Endodermal cell (in vitro differentiated cells): ENCODE data around the gene CLDND2. TPM values are rescaled to one million over a fixed set of nuclear protein-coding genes. Genes with fewer than 3 reads are reported as not detected.
"Not testable (repeated sequence)": the region's sequence is repeated elsewhere in the genome, so short reads cannot be mapped to it uniquely, and the experiment has no call there.

Experiments
- DNase-seq: peaks from one replicate; pipeline ENCODE4 v3.0.0-alpha.2; 2017
- H3K27ac ChIP-seq: 2 replicates; pipeline ENCODE4 v1.5.1; 2013; ENCODE audit warnings: mild to moderate bottlenecking, low read depth, low read length, moderate library complexity
- H3K27me3 ChIP-seq: 2 replicates; pipeline ENCODE4 v1.6.1; 2013; ENCODE audit warnings: mild to moderate bottlenecking, low read length, moderate library complexity; ENCODE audit not compliant: insufficient read depth, control insufficient read depth, poor library complexity, severe bottlenecking
- H3K36me3 ChIP-seq: 2 replicates; pipeline ENCODE4 v1.7.0; 2013; ENCODE audit warnings: mild to moderate bottlenecking, low read length, moderate library complexity; ENCODE audit not compliant: control insufficient read depth, insufficient read depth
- H3K4me1 ChIP-seq: one replicate; pipeline ENCODE4 v1.7.0; 2013; ENCODE audit warnings: low read length; ENCODE audit not compliant: control insufficient read depth, insufficient read depth
- H3K4me3 ChIP-seq: 2 replicates; pipeline ENCODE4 v1.5.1; 2013; ENCODE audit warnings: mild to moderate bottlenecking, low read length, moderate library complexity
- H3K9ac ChIP-seq: 2 replicates; pipeline ENCODE4 v1.6.1; 2013; ENCODE audit warnings: mild to moderate bottlenecking, low read length, moderate library complexity; ENCODE audit not compliant: poor library complexity, severe bottlenecking; ENCODE audit errors: extremely low read depth
- H3K9me3 ChIP-seq: 2 replicates; pipeline ENCODE4 v1.6.1; 2013; ENCODE audit warnings: mild to moderate bottlenecking, low read length, moderate library complexity; ENCODE audit not compliant: control insufficient read depth
- H3K27ac Mint-ChIP-seq: 2 replicates; pipeline ENCODE4 v1.8.0; 2020; ENCODE audit warnings: mixed read lengths
- H3K27me3 Mint-ChIP-seq: 2 replicates; pipeline ENCODE4 v1.8.0; 2021; ENCODE audit warnings: mild to moderate bottlenecking, mixed read lengths; ENCODE audit not compliant: insufficient read depth
- H3K36me3 Mint-ChIP-seq: 2 replicates; pipeline ENCODE4 v1.8.0; 2020; ENCODE audit warnings: low read depth, mixed read lengths
- H3K4me1 Mint-ChIP-seq: 2 replicates; pipeline ENCODE4 v1.8.0; 2020; ENCODE audit warnings: mixed read lengths
- H3K4me3 Mint-ChIP-seq: 2 replicates; pipeline ENCODE4 v1.8.0; 2020; ENCODE audit warnings: mild to moderate bottlenecking, moderate library complexity, mixed read lengths
- H3K9me3 Mint-ChIP-seq: 2 replicates; pipeline ENCODE4 v1.8.0; 2020; ENCODE audit warnings: mild to moderate bottlenecking, mixed read lengths
- CTCF ChIP-seq: fragments of 200-600 bp; sonication (generic); conservative IDR thresholded peaks from 2 replicates; pipeline ENCODE4 v1.5.0; 2021; ENCODE audit warnings: antibody characterized with exemption, mild to moderate bottlenecking
- WGBS, 2 experiments: methylation state at CpG; one replicate each; pipeline versions ENCODE4 v1.1.5 to v1.1.7; 2013; ENCODE audit warnings: missing lambda C conversion rate in 2 of 2, mixed read lengths in 1 of 2; ENCODE audit not compliant: insufficient coverage in 1 of 2, insufficient read length in 1 of 2; 5-methylcytosine and 5-hydroxymethylcytosine counted together
- total RNA-seq, 2 donors: library from RNA; stranded (reverse); fragmentation: NEBNext Ultra II Directional in 1 of 2; extraction: Animal tissue kit (Norgen Biotek cat#: 25700) in 1 of 2; gene quantifications; 2 replicates in 1 of 2; 3 replicates in 1 of 2; pipeline ENCODE4 v1.2.1, GENCODE V29; 2021

The CLDND2 gene
- total RNA-seq, 2 donors from 2014 or later = 1.3 to 2.5 TPM

- peak overlapping the region; percentile 23 for H3K4me3 ChIP-seq
- no peak for DNase-seq
- no peaks in the 10 kb centered on the region for H3K27me3 Mint-ChIP-seq
- H3K4me1 ChIP-seq = no peaks in the 10 kb centered on the region
- peaks cover 53% of the 10 kb centered on the region for H3K9me3 Mint-ChIP-seq
- peaks cover 27% of the 10 kb centered on the region for H3K9me3 ChIP-seq
- 88 to 91% methylated on average over 6 to 9 of the region's 9 CpGs for WGBS, 2 experiments
- no peaks in the 10 kb centered on the region for H3K4me1 Mint-ChIP-seq
- no peaks in the 10 kb centered on the region for H3K27me3 ChIP-seq
- TF ChIP-seq CTCF = no peak
- H3K27ac ChIP-seq = no peak overlapping the region
- peaks cover 30% of the 10 kb centered on the region for H3K36me3 Mint-ChIP-seq
- H3K27ac Mint-ChIP-seq = no peak overlapping the region
- H3K36me3 ChIP-seq = no peaks in the 10 kb centered on the region
- H3K9ac ChIP-seq = no peak overlapping the region
- no peak overlapping the region for H3K4me3 Mint-ChIP-seq
Measured at GRCh38 chr19:51402117-51402516, 33.3 kb upstream of the CLDND2 start.

- H3K27ac ChIP-seq, H3K4me1 Mint-ChIP-seq, H3K36me3 ChIP-seq, H3K27ac Mint-ChIP-seq, H3K4me3 ChIP-seq, H3K9ac ChIP-seq, H3K27me3 ChIP-seq, H3K4me1 ChIP-seq, H3K4me3 Mint-ChIP-seq, H3K27me3 Mint-ChIP-seq, DNase-seq: not testable (repeated sequence)
- Mint-ChIP-seq H3K9me3 (peaks cover 45% of the 10 kb centered on the region), H3K36me3 (peaks cover 26% of the 10 kb centered on the region)
- peaks cover 27% of the 10 kb centered on the region for H3K9me3 ChIP-seq
- 90 to 94% methylated on average over 4 to 7 of the region's 7 CpGs for WGBS, 2 experiments
Measured at GRCh38 chr19:51399936-51400335, 31.1 kb upstream of the CLDND2 start.

DNA sequence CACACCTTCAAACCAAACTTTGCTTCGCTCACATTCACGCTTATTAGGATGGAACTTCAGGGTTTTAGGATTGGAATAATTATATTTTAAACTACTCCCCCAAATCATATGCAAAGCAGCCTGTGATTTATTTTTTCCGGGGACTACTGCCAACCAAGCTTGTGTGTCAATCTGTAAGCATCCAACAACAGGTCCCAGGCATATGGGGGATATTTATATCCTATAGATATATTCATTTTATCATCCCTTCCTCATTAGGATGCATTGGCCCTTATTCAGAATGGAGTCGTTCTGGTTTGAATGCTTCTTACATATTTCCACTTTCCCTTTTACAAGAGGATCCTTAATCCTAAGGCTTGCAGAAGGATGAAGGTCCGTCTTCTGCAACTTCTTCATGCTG, 30.4 kb upstream of the CLDND2 start:
- no peak overlapping the region for H3K9ac ChIP-seq
- H3K9me3 Mint-ChIP-seq = peaks cover 43% of the 10 kb centered on the region
- H3K4me1 ChIP-seq = no peaks in the 10 kb centered on the region
- H3K4me3 ChIP-seq = no peak overlapping the region
- H3K27ac Mint-ChIP-seq = no peak overlapping the region
- peaks cover 27% of the 10 kb centered on the region for H3K9me3 ChIP-seq
- H3K27ac ChIP-seq = no peak overlapping the region
- DNase-seq = no peak
- no peaks in the 10 kb centered on the region for H3K27me3 ChIP-seq
- H3K4me3 Mint-ChIP-seq = no peak overlapping the region
- TF ChIP-seq CTCF = no peak
- H3K36me3 Mint-ChIP-seq = peaks cover 21% of the 10 kb centered on the region
- no peaks in the 10 kb centered on the region for H3K4me1 Mint-ChIP-seq
- H3K36me3 ChIP-seq = no peaks in the 10 kb centered on the region
- WGBS, 2 experiments = 85 to 100% methylated on average over 1 to 3 of the region's 5 CpGs
- no peaks in the 10 kb centered on the region for H3K27me3 Mint-ChIP-seq

GRCh38 chr19:51398096-51398704, 29.4 kb upstream of the CLDND2 start:
- Mint-ChIP-seq H3K27ac (no peak overlapping the region), H3K27me3 (no peaks in the 10 kb centered on the region), H3K9me3 (peaks cover 33% of the 10 kb centered on the region), H3K4me1 (peaks cover 5% of the 10 kb centered on the region), H3K36me3 (peaks cover 14% of the 10 kb centered on the region), H3K4me3 (no peak overlapping the region)
- H3K4me1 ChIP-seq = peaks cover 2% of the 10 kb centered on the region
- DNase-seq = no peak
- H3K36me3 ChIP-seq = no peaks in the 10 kb centered on the region
- peak; percentile 79 for TF ChIP-seq CTCF
- no peaks in the 10 kb centered on the region for H3K27me3 ChIP-seq
- H3K9me3 ChIP-seq = peaks cover 22% of the 10 kb centered on the region
- no peak overlapping the region for H3K9ac ChIP-seq
- 50 to 55% methylated on average over 4 to 7 of the region's 7 CpGs for WGBS, 2 experiments
- no peak overlapping the region for H3K4me3 ChIP-seq
- peak overlapping the region; percentile 17 for H3K27ac ChIP-seq

DNA sequence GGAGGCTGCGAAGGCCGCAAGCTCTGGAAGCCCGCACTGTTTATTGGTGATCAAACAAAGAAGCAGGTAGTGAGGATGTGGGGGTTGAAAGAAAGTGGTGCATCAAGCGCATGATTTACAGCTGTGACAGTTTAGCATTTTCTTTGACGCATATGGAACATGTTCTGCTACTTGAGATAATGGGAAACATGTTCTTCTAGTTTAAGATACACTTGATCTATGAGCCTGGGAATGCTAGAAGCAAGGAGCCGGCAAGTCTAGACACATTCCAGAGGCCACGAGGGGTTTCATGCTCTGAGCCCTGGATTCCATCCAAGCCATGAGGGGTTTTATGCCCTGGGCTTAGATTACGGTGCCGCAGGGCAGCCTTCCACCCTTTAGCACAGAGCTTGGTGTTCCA, 28.6 kb upstream of the CLDND2 start:
- WGBS, 2 experiments = 94 to 96% methylated on average over 9 of the region's 9 CpGs
- not testable (repeated sequence) for H3K36me3 ChIP-seq, H3K27ac Mint-ChIP-seq, H3K27me3 Mint-ChIP-seq, DNase-seq, H3K4me3 Mint-ChIP-seq, H3K4me1 ChIP-seq, H3K9ac ChIP-seq, H3K4me3 ChIP-seq, H3K27me3 ChIP-seq, H3K27ac ChIP-seq, H3K4me1 Mint-ChIP-seq
- H3K36me3 Mint-ChIP-seq = peaks cover 11% of the 10 kb centered on the region
- H3K9me3 ChIP-seq = peaks cover 15% of the 10 kb centered on the region
- peaks cover 26% of the 10 kb centered on the region for H3K9me3 Mint-ChIP-seq
